Pancreas (tissue), 10 donors: ENCODE data around the gene HOXA6. TPM values are rescaled to one million over a fixed set of nuclear protein-coding genes. Genes with fewer than 3 reads are reported as not detected.

ENCODE experiments used
- ATAC-seq, 4 donors: fragments of 200-7000 bp; cut with Tn5 transposase; one replicate each; pipeline versions ENCODE4 v1.8.0 to v1.9.1; 2020; ENCODE audit warnings: mild to moderate bottlenecking in 4 of 4, moderate library complexity in 4 of 4
- DNase-seq, 6 donors: peaks; one replicate each; pipeline ENCODE4 v3.0.0-alpha.2; 2020
- FAIRE-seq: peaks from 2 replicates; lab custom pipeline; 2012; peaks lifted over from hg19 to GRCh38; lab: Jason Lieb, UNC
- H3K27ac ChIP-seq, 4 donors: fragments of 200-600 bp; sonication (generic); 1 replicate in 3 of 4; 2 replicates in 1 of 4; pipeline versions ENCODE4 v1.5.0 to v1.8.0; 2020
- H3K27me3 ChIP-seq, 4 donors: fragments of 200-600 bp; one replicate each; pipeline ENCODE4 v1.8.0; 2021
- H3K36me3 ChIP-seq, 3 donors: fragments of 200-600 bp; sonication (generic) in 1 of 3; one replicate each; pipeline versions ENCODE4 v1.5.0 to v1.8.0; 2020 to 2021
- H3K4me1 ChIP-seq, 3 donors: fragments of 200-600 bp; one replicate each; pipeline ENCODE4 v1.8.0; 2021
- H3K4me3 ChIP-seq, 4 donors: fragments of 200-600 bp; sonication (generic) in 2 of 4; one replicate each; pipeline versions ENCODE4 v1.5.0 to v1.8.0; 2020 to 2021
- H3K9me3 ChIP-seq, 4 donors: fragments of 200-600 bp; one replicate each; pipeline ENCODE4 v1.8.0; 2021
- CTCF ChIP-seq, 4 donors: fragments of 200-600 bp; sonication (generic) in 3 of 4; IDR thresholded peaks; one replicate each; pipeline versions ENCODE4 v1.5.0 to v1.8.0; 2021; ENCODE audit warnings: antibody characterized with exemption in 4 of 4
- WGBS, 2 donors: extraction: QIAGEN DNeasy Blood & Tissue Kit; methylation state at CpG; one replicate each; pipeline ENCODE4 v1.1.7; 2013; 5-methylcytosine and 5-hydroxymethylcytosine counted together
- intact Hi-C, 3 donors: fragments of 100-400 bp; cut with DNase I; formaldehyde crosslinking; loops; one replicate each; pipeline versions ENCODE4 v1.11.1 to v1.14.2; 2022
- polyA plus RNA-seq, 2 donors: library from polyadenylated mRNA; stranded (reverse); fragments of 200-250 nt; gene quantifications; one replicate each; pipeline ENCODE4 v1.2.3, GENCODE V29; 2013
- total RNA-seq, 6 donors: library from RNA; stranded (reverse); fragmentation: NEBNext Ultra II Directional in 4 of 6; extraction: Animal tissue kit (Norgen Biotek cat#: 25700) in 4 of 6; gene quantifications; one replicate each; pipeline versions ENCODE4 v1.2.1 to v1.2.4, GENCODE V29; 2021 to 2023
- donor health status: healthy with polysubstance abuse.
- donor health status: DM: no; HTN: no; CAD: no; lungs with moderate emphysema.
- donor health status: DM: no; HTN: no; CAD: no.
- donor health status: control.
- donor health status: control.
- donor health status: Bipolar disorder and iron deficiency.
- donor health status: DM: yes; HTN: yes; CAD: no.
- donor health status: DM: no; HTN: no; CAD: no.
- donor health status: DM: no; HTN: no; CAD: no.
- donor health status: DM: yes; HTN: yes; CAD: no.

The HOXA6 gene
- total and polyA plus RNA-seq, 8 donors = 0.12 to 0.34 TPM; not detected in 6

GRCh38 chr7:27157702-27158431 lies 10.3 kb upstream of the HOXA6 start:
- H3K4me1 ChIP-seq = peaks cover 0 to 5% (median 4%) of the 10 kb centered on the region in 3 donors
- no peak for FAIRE-seq
- no peaks in the 10 kb centered on the region for H3K9me3 ChIP-seq
- no peaks in the 10 kb centered on the region for H3K36me3 ChIP-seq
- no peak overlapping the region for H3K27ac ChIP-seq
- TF ChIP-seq CTCF (IDR thresholded peaks at IDR 0.05) = no peak
- DNase-seq = peak in 3 of 6 donors; percentile 3 to 61 (median 6)
- intact Hi-C loops = loop anchor here in 1 of 3 donors (10.0 kb wide), 1 partner anchor 1303 kb away; no protein-coding TSS in a partner anchor
- peaks cover 15 to 80% (median 36%) of the 10 kb centered on the region in 4 donors for H3K27me3 ChIP-seq
- no peak overlapping the region for H3K4me3 ChIP-seq
- WGBS, 2 donors = 11 to 12% methylated on average over 30 of the region's 30 CpGs
- ATAC-seq = no peak

- ATAC-seq = no peak
- Histone ChIP-seq H3K27me3 (peaks cover 15 to 88% (median 38%) of the 10 kb centered on the region in 4 donors), H3K4me3 (peak overlapping the region in 1 of 4 donors; percentile 29), H3K27ac (no peak overlapping the region), H3K4me1 (peaks cover 0 to 5% (median 4%) of the 10 kb centered on the region in 3 donors), H3K36me3 (no peaks in the 10 kb centered on the region), H3K9me3 (no peaks in the 10 kb centered on the region)
- no peak for TF ChIP-seq CTCF (IDR thresholded peaks at IDR 0.05)
- FAIRE-seq = no peak
- peak in 4 of 6 donors; percentile 0 to 69 (median 4) for DNase-seq
- intact Hi-C loops = loop anchor here in 1 of 3 donors (10.0 kb wide), 1 partner anchor 1302 kb away; no protein-coding TSS in a partner anchor
- 8 to 13% methylated on average over 29 to 30 of the region's 30 CpGs for WGBS, 2 donors
Measured at GRCh38 chr7:27156916-27157701, 9.5 kb upstream of the HOXA6 start.

- Histone ChIP-seq H3K27ac (no peak within 1 kb of the TSS), H3K9me3 (no peaks in the 10 kb centered on the region), H3K27me3 (peaks cover 15 to 82% (median 39%) of the 10 kb centered on the region in 4 donors), H3K4me3 (peak within 1 kb of the TSS in 1 of 4 donors; percentile 29), H3K36me3 (no peaks in the 10 kb centered on the region), H3K4me1 (peaks cover 0 to 5% (median 4%) of the 10 kb centered on the region in 3 donors)
- DNase-seq (peak in 4 of 6 donors; percentile 1 to 59 (median 34)), ATAC-seq (no peak), FAIRE-seq (no peak)
- intact Hi-C loops = loop anchor here in 1 of 3 donors (10.0 kb wide), 1 partner anchor 1302 kb away; no protein-coding TSS in a partner anchor
- 5 to 7% methylated on average over 33 of the region's 33 CpGs for WGBS, 2 donors
- TF ChIP-seq CTCF (IDR thresholded peaks at IDR 0.05) = no peak
Measured at GRCh38 chr7:27156508-27156898, 8.9 kb upstream of the HOXA6 start, which contains the start of gene HOXA7. Gene HOXA7 (minus strand): TSS chr7:27156675. CDS start chr7:27156545, 130 bp downstream.

- FAIRE-seq (no peak), ATAC-seq (no peak), DNase-seq (peak in 5 of 6 donors; percentile 1 to 62 (median 12))
- Histone ChIP-seq H3K36me3 (no peaks in the 10 kb centered on the region), H3K9me3 (no peaks in the 10 kb centered on the region), H3K4me3 (peak overlapping the region in 1 of 4 donors; percentile 29), H3K27ac (no peak overlapping the region), H3K4me1 (peaks cover 0 to 9% (median 5%) of the 10 kb centered on the region in 3 donors), H3K27me3 (peaks cover 19 to 84% (median 39%) of the 10 kb centered on the region in 4 donors)
- TF ChIP-seq CTCF (IDR thresholded peaks at IDR 0.05) = no peak
- WGBS, 2 donors = 5 to 8% methylated on average over 58 to 63 of the region's 63 CpGs
- intact Hi-C loops = loop anchor here in 1 of 3 donors (10.0 kb wide), 1 partner anchor 1301 kb away; no protein-coding TSS in a partner anchor
Measured at GRCh38 chr7:27155816-27156507, 8.4 kb upstream of the HOXA6 start.
